ENCODE measurements around the gene MGLL.
A peak's percentile ranks its signal among the peaks of the same experiment; 100 is the strongest.
"Not testable (repeated sequence)": the region's sequence is repeated elsewhere in the genome, so short reads cannot be mapped to it uniquely, and the experiment has no call there.

The MGLL gene

GRCh38 chr3:127669541-127670228 lies 152.6 kb downstream of the MGLL start:
- no peak for DNase-seq (ENCODE audit: insufficient read length, low spot score)
- no peak for FAIRE-seq

DNA sequence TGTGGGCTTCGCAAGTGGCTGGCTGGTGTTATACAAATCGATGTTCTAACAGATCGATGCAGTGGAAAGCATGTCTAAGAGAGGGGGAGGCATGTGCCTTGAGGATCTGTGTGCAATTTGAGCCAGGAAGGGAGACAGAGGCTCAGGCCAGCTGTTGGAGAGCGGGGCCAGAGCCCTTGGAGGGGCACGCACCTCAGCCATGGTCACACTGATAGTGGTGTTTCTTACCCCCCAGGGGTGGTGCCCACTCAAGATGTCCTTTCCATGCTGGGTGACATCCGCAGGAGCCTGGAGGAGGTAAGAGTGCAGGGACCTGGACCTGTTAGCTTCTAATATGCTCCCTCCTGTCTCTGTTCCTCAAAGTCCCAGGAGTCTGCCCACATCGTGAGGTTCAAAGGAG lies 153.4 kb downstream of the MGLL start:
- FAIRE-seq (no peak), DNase-seq (ENCODE audit: insufficient read length, low spot score) (no peak)

DNA sequence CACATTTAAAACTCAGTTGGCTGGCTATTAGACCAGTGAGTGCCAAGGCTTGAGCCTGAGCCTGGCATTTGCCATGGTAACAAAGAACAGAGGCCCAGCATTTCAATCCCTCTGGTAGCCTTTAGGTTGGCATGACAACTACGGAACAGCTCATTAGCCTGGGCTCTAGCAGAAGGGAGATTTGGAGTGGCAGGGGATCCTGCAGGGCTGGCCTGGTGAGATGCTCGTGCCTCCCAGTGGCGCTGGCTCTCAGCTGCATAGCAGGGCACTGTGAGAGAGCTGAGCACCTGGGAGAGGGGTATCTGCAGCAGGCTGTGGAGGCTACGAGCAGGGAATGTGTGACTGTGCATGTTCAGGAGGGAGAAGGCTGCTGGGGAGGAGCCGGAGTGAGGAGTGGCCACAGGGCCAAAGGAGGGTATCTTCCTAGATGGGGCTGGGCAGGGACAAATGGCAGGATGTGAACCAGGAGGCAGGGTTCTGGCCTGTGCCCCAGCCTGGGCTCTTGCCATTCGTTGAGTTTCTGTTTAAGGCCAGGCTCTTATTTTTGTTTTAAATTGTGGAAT lies 155.1 kb downstream of the MGLL start:
- FAIRE-seq (no peak), DNase-seq (ENCODE audit: insufficient read length, low spot score) (no peak)

DNA sequence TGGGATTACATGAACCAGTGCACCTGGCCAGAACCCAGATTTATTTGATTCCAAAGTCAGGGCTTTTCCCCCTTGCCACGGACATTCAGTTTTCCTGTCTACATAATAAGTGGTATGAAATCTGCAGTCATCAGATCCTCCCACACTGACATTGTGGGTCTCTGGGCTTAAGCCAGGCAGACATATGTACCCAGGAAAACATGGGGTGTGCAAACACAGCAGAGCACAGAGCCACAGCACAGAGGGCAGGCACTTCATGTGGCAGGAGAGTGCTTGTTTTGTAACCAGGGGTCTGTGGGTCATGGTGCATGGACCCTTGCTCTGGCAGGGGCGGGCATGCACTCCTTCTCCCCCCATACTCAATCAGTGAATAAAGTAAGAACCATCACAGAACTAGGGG lies 155.6 kb downstream of the MGLL start:
- DNase-seq (ENCODE audit: insufficient read length, low spot score), result no peak
- no peak for FAIRE-seq

DNA sequence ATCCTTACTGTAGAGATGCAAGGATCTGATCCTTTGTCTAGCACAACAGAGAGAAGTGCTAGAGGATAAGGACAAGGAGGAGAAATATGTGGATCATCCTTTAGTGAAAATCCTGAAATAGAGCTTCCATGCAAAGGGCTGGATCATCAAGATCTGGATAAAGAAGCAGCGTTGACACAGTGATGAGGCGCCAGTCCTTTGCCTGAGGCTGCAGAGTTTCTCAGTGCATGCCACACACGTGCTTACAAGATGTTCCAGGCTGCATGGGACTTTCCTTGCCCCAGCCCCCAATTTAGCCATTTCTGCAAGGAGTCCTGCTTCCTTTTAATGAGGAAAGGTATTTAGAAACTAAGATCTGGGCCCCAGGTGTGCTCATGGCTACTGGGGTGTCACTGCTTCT lies 156.7 kb downstream of the MGLL start:
- DNase-seq (ENCODE audit: insufficient read length, low spot score) (no peak), FAIRE-seq (no peak)

DNA sequence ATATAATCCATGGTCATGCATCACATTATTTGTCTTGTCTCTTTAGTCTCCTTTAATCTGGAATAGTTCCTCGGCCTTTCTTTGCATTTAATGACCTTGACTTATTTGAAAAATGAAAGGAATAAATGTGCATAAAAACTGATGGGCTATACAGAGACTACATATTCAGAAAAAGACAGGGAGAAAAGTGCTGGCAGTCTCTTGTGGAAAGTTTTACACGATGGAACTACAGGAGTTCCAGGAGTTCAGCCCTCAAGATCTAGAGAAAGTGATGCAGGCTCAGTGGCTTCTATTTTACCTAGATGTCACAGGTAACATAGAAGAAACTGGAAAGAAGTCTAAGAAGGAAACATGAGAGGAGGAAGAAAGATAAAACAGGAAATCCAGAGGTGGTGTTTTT lies 157.2 kb downstream of the MGLL start:
- DNase-seq (ENCODE audit: insufficient read length, low spot score) (no peak), FAIRE-seq (no peak)

- no peak for FAIRE-seq
Measured at GRCh38 chr3:127663151-127663550, 159.2 kb downstream of the MGLL start.

DNA sequence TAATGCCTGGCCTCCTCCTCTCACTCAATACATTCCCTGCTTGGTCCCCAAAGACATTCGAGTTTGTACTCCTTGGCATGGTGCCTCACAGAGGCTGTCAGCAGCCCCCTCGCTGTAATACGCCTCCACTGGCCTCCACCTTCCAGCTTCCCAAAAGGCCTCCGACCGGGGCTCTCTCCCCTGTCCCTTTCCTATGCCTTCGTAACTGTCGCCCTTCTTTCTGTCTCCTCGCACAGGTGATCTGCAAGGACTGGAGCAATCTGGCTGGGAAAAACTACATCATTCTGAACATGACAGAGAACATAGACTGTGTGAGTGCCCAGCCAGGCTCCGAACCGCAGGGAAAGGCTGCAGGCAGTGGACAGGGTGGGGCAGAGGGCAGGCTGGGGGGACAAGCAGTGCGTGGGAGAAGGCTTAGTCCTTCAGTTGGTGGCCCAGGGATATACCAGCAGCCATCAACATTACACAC lies 160.3 kb downstream of the MGLL start:
- FAIRE-seq (no peak), DNase-seq (ENCODE audit: insufficient read length, low spot score) (no peak)

More at GRCh38 chr3:127663151-127663550, 159.2 kb downstream of the MGLL start:
- no peak for DNase-seq (ENCODE audit: insufficient read length, low spot score)

- FAIRE-seq (no peak), DNase-seq (ENCODE audit: insufficient read length, low spot score) (no peak)
Measured at GRCh38 chr3:127661600-127661999, 160.7 kb downstream of the MGLL start.

GRCh38 chr3:127660621-127661251 lies 161.6 kb downstream of the MGLL start:
- DNase-seq (ENCODE audit: insufficient read length, low spot score) (no peak), FAIRE-seq (no peak)

DNA sequence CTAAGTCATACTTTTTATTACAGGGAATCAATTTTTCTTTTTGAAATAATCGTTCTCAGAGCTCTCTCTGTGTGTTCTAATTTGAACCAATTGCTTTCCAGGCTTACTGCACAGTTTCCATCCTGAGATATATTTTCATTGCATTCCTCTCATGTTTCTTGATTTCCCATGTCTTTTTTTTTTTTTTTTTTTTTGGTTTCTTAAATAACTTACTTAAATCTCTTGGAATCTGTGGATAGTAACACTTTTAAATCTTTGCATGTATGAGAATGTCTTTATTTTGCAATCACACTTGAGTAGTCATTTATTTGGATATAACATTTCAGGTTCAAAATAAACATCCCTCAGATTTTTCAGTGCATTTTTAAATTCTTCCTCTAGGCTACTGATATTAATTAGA lies 164.1 kb downstream of the MGLL start:
- FAIRE-seq, result no peak
- no peak for DNase-seq (ENCODE audit: insufficient read length, low spot score)

DNA sequence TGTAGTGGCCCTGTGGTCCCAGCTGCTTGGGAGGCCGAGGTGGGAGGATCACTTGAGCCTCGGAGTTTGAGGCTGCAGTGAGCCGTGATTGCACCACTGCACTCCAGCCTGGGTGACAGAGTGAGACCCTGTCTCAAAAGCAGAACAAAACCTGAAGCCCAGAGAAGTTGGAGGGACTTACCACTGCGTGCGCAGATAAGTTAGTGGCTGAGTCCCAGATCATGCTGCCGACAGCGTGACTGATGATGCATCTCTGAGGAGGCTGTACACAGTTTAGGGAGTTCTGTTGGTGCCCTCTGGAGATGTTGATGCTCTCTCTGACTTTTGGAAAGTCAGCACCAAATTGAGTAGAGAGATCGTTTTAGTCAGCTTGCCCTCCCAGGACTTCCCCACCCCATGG lies 165.4 kb downstream of the MGLL start:
- DNase-seq (ENCODE audit: insufficient read length, low spot score) (no peak), FAIRE-seq (no peak)

GRCh38 chr3:127655641-127656040 lies 166.7 kb downstream of the MGLL start:
- FAIRE-seq, result no peak

GRCh38 chr3:127654993-127655392 lies 167.3 kb downstream of the MGLL start:
- FAIRE-seq, result not testable (repeated sequence)

More at GRCh38 chr3:127655641-127656040, 166.7 kb downstream of the MGLL start:
- DNase-seq (ENCODE audit: insufficient read length, low spot score), result no peak

GRCh38 chr3:127654374-127654773 lies 167.9 kb downstream of the MGLL start:
- DNase-seq (ENCODE audit: insufficient read length, low spot score), result no peak

More at GRCh38 chr3:127654993-127655392, 167.3 kb downstream of the MGLL start:
- not testable (repeated sequence) for DNase-seq (ENCODE audit: insufficient read length, low spot score)

DNA sequence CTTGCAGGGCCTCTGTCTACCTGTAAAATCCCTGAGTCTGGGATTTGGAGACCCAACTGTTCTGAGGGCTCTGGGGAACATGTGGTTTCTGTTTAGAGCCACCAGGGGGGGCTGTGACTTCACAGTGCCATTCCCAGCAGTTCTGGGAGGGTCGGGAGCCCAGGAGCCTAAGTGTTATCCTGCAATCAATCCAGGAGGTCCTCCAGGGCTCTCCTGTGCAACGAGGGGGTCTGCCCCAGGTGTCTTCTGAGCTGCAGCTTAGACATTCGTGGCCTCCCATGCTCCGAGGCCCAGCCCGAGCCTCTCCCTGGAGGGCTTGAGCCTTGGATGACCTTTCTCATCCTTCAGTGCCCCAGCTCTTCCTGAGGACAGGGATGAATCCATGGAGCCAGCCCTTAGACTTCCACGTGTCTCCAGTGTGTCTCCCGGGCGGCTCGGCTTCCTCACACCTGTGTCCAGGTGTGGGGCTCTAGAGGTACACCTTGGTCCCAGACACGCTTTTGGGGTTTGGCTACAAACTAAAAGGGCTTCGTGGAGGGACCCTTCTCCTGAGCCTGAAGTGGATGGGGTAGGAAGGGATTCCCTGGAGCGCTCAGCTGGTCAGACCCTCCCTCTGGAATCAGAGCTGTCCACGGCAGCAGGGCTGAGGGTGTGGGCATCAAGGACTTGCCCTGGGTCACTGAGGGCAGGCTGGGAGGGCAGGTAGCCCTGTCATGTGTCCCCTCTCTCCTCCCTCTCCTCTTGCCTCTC lies 169.9 kb downstream of the MGLL start:
- no peak for FAIRE-seq

More at GRCh38 chr3:127654374-127654773, 167.9 kb downstream of the MGLL start:
- FAIRE-seq, result no peak

DNA sequence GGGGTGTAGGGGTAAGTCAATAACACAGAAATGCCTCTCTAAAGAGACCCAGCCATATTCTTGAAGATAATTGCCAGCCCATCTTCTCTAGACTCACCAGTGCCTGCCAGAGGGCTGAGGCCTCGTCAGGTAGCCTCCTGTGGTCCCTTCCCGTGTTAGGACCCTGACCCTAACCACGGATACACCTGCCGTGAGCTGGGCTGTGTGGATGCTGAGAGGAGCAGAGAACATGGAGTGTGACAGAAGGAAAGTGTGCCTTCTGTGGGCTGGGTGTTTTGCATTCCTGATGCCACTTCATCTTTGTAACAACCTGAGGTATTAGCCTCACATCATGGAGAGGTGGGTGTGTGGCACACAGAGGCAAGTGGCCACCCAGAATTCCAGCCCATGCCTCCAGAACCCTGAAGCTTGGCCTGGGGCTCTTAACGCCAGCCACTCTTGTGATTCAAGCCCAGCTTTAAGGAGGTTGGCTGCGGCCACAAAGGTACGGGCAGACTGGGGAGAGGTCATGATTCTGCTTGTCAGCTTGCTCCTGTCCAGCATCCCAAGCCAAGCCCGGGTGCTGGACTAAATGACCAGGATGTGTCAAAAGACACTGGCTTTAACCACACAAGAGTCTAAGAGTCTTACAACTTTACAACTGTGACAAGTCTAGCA lies 170.7 kb downstream of the MGLL start:
- no peak for DNase-seq (ENCODE audit: insufficient read length, low spot score)
- no peak for FAIRE-seq

More for the DNA sequence above, 169.9 kb downstream of the MGLL start:
- DNase-seq (ENCODE audit: insufficient read length, low spot score), result peak; percentile 76

DNA sequence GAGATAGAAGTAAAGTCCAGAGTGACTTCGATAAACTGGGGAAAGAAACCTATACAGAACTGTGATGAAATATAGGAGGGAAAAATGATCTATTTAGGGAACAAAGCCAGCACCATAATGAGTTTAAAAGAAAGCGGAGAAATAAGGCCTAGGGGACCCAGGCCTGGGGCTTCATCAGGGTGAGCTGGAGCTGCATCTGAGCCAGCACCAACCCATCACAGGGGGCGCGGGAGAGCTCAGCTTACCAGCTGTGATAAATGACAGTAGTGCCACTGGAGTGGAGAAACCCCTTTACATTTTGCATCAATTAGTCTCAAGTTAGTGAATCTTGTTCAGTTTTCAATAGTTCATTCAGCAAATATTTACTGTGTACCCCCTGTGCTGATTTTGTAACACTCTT lies 172.1 kb downstream of the MGLL start:
- FAIRE-seq (no peak), DNase-seq (ENCODE audit: insufficient read length, low spot score) (no peak)

DNA sequence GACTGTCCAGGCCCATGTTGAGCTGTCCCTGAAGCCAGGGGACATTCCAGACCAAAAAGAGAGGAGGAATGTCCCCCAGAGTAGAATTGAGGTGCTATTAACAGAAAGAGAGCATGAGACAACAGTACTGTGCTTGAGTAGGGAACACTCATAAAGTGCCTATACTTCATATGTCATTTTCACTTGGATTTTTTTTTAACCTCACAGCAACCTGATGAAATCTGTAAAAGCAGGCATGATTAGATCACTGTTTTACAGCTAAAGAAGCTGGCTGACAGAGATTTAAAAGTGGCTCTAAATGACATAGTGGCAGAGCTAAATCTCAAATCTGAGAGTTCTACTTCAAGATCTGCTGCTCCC lies 174.5 kb downstream of the MGLL start:
- DNase-seq (ENCODE audit: insufficient read length, low spot score), result no peak
- FAIRE-seq, result no peak

- DNase-seq (ENCODE audit: insufficient read length, low spot score), result no peak
- FAIRE-seq, result no peak
Measured at GRCh38 chr3:127647166-127647844, 175.0 kb downstream of the MGLL start.
